B cell (primary cell): ENCODE data around the gene RPRD1B. TPM values are rescaled to one million over a fixed set of nuclear protein-coding genes. Genes with fewer than 3 reads are reported as not detected.
"Not testable (repeated sequence)": the region's sequence is repeated elsewhere in the genome, so short reads cannot be mapped to it uniquely, and the experiment has no call there.

ENCODE experiments used
- ATAC-seq: fragments of 200-7000 bp; cut with Tn5 transposase; one replicate; pipeline ENCODE4 v1.10.0; 2021; ENCODE audit warnings: low read depth, mild to moderate bottlenecking, moderate number of reproducible peaks, moderate library complexity
- CTCF ChIA-PET: fragments of 350-600 bp; sonication (Branson Sonifier 250); formaldehyde crosslinking; loops from one replicate; lab custom pipeline; 2021; ENCODE audit warnings: antibody characterized with exemption, inconsistent platforms; lab: Charles Lee
- POLR2A ChIA-PET: fragments of 350-600 bp; sonication (Branson Sonifier 250); formaldehyde crosslinking; loops from one replicate; lab custom pipeline; 2021; ENCODE audit warnings: antibody characterized with exemption; lab: Charles Lee
- DNase-seq: peaks from one replicate; pipeline ENCODE4 v3.0.0; 2013
- H2AFZ ChIP-seq: 2 replicates; pipeline ENCODE4 v1.6.1; 2012; ENCODE audit warnings: mild to moderate bottlenecking, low read depth, low read length; ENCODE audit not compliant: insufficient read depth, poor library complexity, severe bottlenecking
- H3K27ac ChIP-seq, 2 donors: 1 replicate in 1 of 2; 2 replicates in 1 of 2; pipeline ENCODE4 v1.5.1; 2012 to 2013; ENCODE audit warnings: low read length in 2 of 2, mild to moderate bottlenecking in 2 of 2, moderate library complexity in 1 of 2
- H3K27me3 ChIP-seq, 4 experiments: fragments of 200-600 bp in 1 of 4; sonication (generic) in 1 of 4; replicated peaks in 1 of 4; 1 replicate in 2 of 4; 2 replicates in 2 of 4; pipeline versions ENCODE4 v1.6.1 to v1.7.0; 2013 to 2016; ENCODE audit warnings: low read length in 3 of 4, mild to moderate bottlenecking in 2 of 4, mixed read lengths in 1 of 4, moderate library complexity in 1 of 4; ENCODE audit not compliant: insufficient read depth in 4 of 4, control insufficient read depth in 3 of 4; ENCODE audit errors: control extremely low read depth in 1 of 4
- H3K36me3 ChIP-seq, 2 experiments: replicated peaks in 1 of 2; 1 replicate in 1 of 2; 2 replicates in 1 of 2; pipeline versions ENCODE4 v1.6.1 to v1.7.1; 2013; ENCODE audit warnings: low read length in 1 of 2; ENCODE audit not compliant: insufficient read depth in 2 of 2, control insufficient read depth in 1 of 2; ENCODE audit errors: control extremely low read depth in 1 of 2, extremely low read depth in 1 of 2
- H3K4me1 ChIP-seq, 2 donors: fragments of 200-600 bp in 1 of 2; sonication (generic) in 1 of 2; 1 replicate in 1 of 2; 2 replicates in 1 of 2; pipeline versions ENCODE4 v1.5.1 to v1.6.1; 2013 to 2017; ENCODE audit warnings: low read length in 2 of 2; ENCODE audit not compliant: control insufficient read depth in 2 of 2, insufficient read depth in 2 of 2
- H3K4me2 ChIP-seq: replicated peaks from 2 replicates; pipeline ENCODE3; 2012; ENCODE audit warnings: mild to moderate bottlenecking, low read depth, low read length; ENCODE audit not compliant: poor library complexity, severe bottlenecking
- H3K4me3 ChIP-seq, 5 experiments: fragments of 200-600 bp in 1 of 5; sonication (generic) in 1 of 5; 1 replicate in 3 of 5; 2 replicates in 2 of 5; pipeline versions ENCODE4 v1.5.1 to v1.7.0; 2011 to 2016; ENCODE audit warnings: low read length in 4 of 5, mild to moderate bottlenecking in 4 of 5, low read depth in 2 of 5, control low read depth in 1 of 5, moderate library complexity in 1 of 5; ENCODE audit not compliant: insufficient read depth in 1 of 5; ENCODE audit errors: control extremely low read depth in 1 of 5, extremely low read depth in 1 of 5
- H3K79me2 ChIP-seq: fragments of 200-600 bp; sonication (generic); one replicate; pipeline ENCODE4 v1.6.0; 2016; ENCODE audit warnings: low read length; ENCODE audit not compliant: control insufficient read depth, insufficient read depth
- H3K9ac ChIP-seq: fragments of 200-600 bp; sonication (generic); 2 replicates; pipeline ENCODE4 v1.6.1; 2017; ENCODE audit warnings: mild to moderate bottlenecking, low read length, moderate library complexity
- H3K9me3 ChIP-seq, 3 donors: one replicate each; pipeline versions ENCODE4 v1.6.1 to v1.7.1; 2013; ENCODE audit warnings: low read length in 2 of 3; ENCODE audit not compliant: control insufficient read depth in 2 of 3, insufficient read depth in 1 of 3; ENCODE audit errors: control extremely low read depth in 1 of 3
- H4K20me1 ChIP-seq: 2 replicates; pipeline ENCODE4 v1.6.0; 2012; ENCODE audit warnings: mild to moderate bottlenecking, low read length; ENCODE audit not compliant: insufficient read depth, control insufficient read depth, poor library complexity, severe bottlenecking
- H3K27ac Mint-ChIP-seq: one replicate; pipeline ENCODE4 v1.8.0; 2021; ENCODE audit warnings: mixed read lengths
- H3K27me3 Mint-ChIP-seq: one replicate; pipeline ENCODE4 v1.8.0; 2021; ENCODE audit warnings: mixed read lengths
- H3K4me1 Mint-ChIP-seq: one replicate; pipeline ENCODE4 v1.8.0; 2021; ENCODE audit warnings: mixed read lengths
- H3K4me3 Mint-ChIP-seq: one replicate; pipeline ENCODE4 v1.8.0; 2021; ENCODE audit warnings: mixed read lengths
- H3K9me3 Mint-ChIP-seq: one replicate; pipeline ENCODE4 v1.8.0; 2022; ENCODE audit warnings: mixed read lengths; ENCODE audit not compliant: insufficient read depth
- EZH2 ChIP-seq: IDR thresholded peaks from 2 replicates; pipeline ENCODE4 v1.6.1; 2012; ENCODE audit warnings: borderline replicate concordance, low read depth, mild to moderate bottlenecking, moderate library complexity, low read length; ENCODE audit not compliant: insufficient read depth, poor library complexity, severe bottlenecking
- WGBS: methylation state at CpG from one replicate; pipeline ENCODE4 v1.1.5; 2013; ENCODE audit warnings: missing lambda C conversion rate; ENCODE audit not compliant: insufficient coverage; 5-methylcytosine and 5-hydroxymethylcytosine counted together
- intact Hi-C: fragments of 100-400 bp; cut with micrococcal nuclease; formaldehyde crosslinking; loops from one replicate; pipeline ENCODE4 v1.10.0; 2022
- polyA plus RNA-seq: library from polyadenylated mRNA; depleted of rRNA; stranded (reverse); fragments of >200 nt; gene quantifications from 2 replicates; pipeline ENCODE4 v1.2.3, GENCODE V29; 2012
- total RNA-seq, 2 donors: library from RNA; stranded (reverse); fragments of 120-200 nt in 1 of 2; gene quantifications; 1 replicate in 1 of 2; 2 replicates in 1 of 2; pipeline versions ENCODE4 v1.2.3 to v1.2.4, GENCODE V29; 2013 to 2022
- TF ChIP-seq, protein P1 (sequence below): fragments of 200-600 bp; IDR thresholded peaks from one replicate; pipeline ENCODE4 v1.8.0; 2022; ENCODE audit warnings: antibody characterized with exemption, mild to moderate bottlenecking

Gene RPRD1B
- total and polyA plus RNA-seq, 2 donors (not counting 1 experiment from before 2014, with no cell fraction given) = 6.0 to 54.9 TPM

DNA sequence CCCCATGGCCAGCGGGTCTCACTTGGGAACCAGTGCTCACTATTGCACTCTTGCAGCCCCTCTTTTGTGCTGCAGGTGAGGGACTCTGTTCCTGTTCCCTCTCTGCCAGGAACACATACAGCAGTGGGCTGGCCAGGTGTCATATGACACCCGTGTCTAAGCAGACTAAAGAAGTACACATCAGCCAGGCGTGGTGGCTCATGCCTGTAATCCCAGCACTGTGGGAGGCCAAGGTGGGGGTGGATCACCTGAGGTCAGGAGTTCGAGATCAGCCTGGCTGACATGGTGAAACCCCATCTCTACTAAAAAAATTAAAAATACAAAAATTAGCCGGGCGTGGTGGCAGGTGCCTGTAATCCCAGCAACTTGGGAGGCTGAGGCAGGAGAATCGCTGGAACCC is 74.4 kb downstream of the RPRD1B start:
- H4K20me1 ChIP-seq, H2AFZ ChIP-seq, H3K36me3 ChIP-seq, H3K9me3 Mint-ChIP-seq, H3K9me3 ChIP-seq, H3K27me3 ChIP-seq, intact Hi-C loops, CTCF ChIA-PET, DNase-seq, H3K4me1 Mint-ChIP-seq, POLR2A ChIA-PET, H3K4me3 Mint-ChIP-seq, H3K27ac Mint-ChIP-seq, H3K27me3 Mint-ChIP-seq, H3K79me2 ChIP-seq, ATAC-seq, H3K4me1 ChIP-seq, H3K27ac ChIP-seq, H3K4me3 ChIP-seq, H3K4me2 ChIP-seq, H3K9ac ChIP-seq: not testable (repeated sequence)
- WGBS = 78% methylated on average over 4 of the region's 7 CpGs

DNA sequence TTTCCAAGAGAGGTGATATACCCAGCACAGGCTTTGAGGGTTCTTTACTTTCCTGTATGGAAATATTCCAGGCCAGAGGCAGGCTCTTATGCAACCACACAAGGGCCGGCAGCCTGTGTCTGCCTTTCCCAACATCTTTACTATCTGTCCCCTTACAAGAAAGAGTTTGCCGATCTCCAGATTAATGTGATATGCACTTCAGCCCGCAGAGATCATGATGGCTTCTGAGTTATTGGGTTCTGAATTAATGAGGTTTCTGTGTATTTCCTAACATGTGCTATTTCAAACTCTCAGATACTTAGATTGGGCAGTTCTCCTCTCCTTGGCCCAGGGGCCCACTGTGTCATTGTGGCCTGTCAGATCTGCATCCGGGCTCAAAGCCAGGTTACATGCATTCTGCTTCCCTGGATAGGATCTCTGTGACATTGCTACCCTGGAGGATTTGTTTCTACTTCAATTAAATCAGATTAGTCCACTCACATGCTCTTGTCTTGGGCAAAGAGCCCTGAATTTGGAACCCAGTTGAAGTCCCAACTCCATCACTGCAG is 75.0 kb downstream of the RPRD1B start:
- H3K79me2 ChIP-seq = no peaks in the 10 kb centered on the region
- intact Hi-C loops = no loop called here
- WGBS = 100% methylated on average over 2 of the region's 4 CpGs
- Mint-ChIP-seq H3K4me3 (no peak overlapping the region), H3K27ac (no peak overlapping the region), H3K9me3 (no peaks in the 10 kb centered on the region), H3K27me3 (no peaks in the 10 kb centered on the region), H3K4me1 (no peaks in the 10 kb centered on the region)
- H3K27ac ChIP-seq = no peak overlapping the region
- ChIA-PET POLR2A (no interaction called here), CTCF (interaction anchor here (7.9 kb wide), 1 partner anchor 33 kb away, joined by 101 read pairs; no protein-coding TSS in a partner anchor)
- ATAC-seq (no peak), DNase-seq (no peak)
- TF ChIP-seq, protein P1, sequence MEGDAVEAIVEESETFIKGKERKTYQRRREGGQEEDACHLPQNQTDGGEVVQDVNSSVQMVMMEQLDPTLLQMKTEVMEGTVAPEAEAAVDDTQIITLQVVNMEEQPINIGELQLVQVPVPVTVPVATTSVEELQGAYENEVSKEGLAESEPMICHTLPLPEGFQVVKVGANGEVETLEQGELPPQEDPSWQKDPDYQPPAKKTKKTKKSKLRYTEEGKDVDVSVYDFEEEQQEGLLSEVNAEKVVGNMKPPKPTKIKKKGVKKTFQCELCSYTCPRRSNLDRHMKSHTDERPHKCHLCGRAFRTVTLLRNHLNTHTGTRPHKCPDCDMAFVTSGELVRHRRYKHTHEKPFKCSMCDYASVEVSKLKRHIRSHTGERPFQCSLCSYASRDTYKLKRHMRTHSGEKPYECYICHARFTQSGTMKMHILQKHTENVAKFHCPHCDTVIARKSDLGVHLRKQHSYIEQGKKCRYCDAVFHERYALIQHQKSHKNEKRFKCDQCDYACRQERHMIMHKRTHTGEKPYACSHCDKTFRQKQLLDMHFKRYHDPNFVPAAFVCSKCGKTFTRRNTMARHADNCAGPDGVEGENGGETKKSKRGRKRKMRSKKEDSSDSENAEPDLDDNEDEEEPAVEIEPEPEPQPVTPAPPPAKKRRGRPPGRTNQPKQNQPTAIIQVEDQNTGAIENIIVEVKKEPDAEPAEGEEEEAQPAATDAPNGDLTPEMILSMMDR = no peak
- no peak for TF ChIP-seq EZH2
- H3K4me2 ChIP-seq = no peak overlapping the region
- H3K9me3 ChIP-seq = no peaks in the 10 kb centered on the region
- H2AFZ ChIP-seq = no peak overlapping the region
- H3K4me1 ChIP-seq = no peaks in the 10 kb centered on the region
- H3K4me3 ChIP-seq = no peak overlapping the region
- H3K9ac ChIP-seq = no peak overlapping the region
- H4K20me1 ChIP-seq = no peaks in the 10 kb centered on the region
- H3K27me3 ChIP-seq = no peaks in the 10 kb centered on the region
- H3K36me3 ChIP-seq = no peaks in the 10 kb centered on the region
